WI38 (cell line): Measurements from ENCODE around the gene GLCE.

ENCODE experiments used
- H3K4me3 ChIP-seq: 2 replicates; pipeline ENCODE4 v1.5.1; 2011; ENCODE audit warnings: low read depth, mild to moderate bottlenecking, control low read depth, low read length
- CTCF ChIP-seq: IDR thresholded peaks from 2 replicates; pipeline ENCODE4 v1.5.1; 2012; ENCODE audit warnings: low read depth, mild to moderate bottlenecking, control low read depth, low read length

GLCE gene

GRCh38 chr15:69190091-69190490, 29.7 kb downstream of the GLCE start:
- TF ChIP-seq CTCF: no peak
- H3K4me3 ChIP-seq: no peak overlapping the region

GRCh38 chr15:69190504-69190903, 30.1 kb downstream of the GLCE start:
- TF ChIP-seq CTCF: no peak
- H3K4me3 ChIP-seq: no peak overlapping the region

GRCh38 chr15:69194025-69194827, 33.8 kb downstream of the GLCE start:
- no peak overlapping the region for H3K4me3 ChIP-seq
- TF ChIP-seq CTCF: no peak

DNA sequence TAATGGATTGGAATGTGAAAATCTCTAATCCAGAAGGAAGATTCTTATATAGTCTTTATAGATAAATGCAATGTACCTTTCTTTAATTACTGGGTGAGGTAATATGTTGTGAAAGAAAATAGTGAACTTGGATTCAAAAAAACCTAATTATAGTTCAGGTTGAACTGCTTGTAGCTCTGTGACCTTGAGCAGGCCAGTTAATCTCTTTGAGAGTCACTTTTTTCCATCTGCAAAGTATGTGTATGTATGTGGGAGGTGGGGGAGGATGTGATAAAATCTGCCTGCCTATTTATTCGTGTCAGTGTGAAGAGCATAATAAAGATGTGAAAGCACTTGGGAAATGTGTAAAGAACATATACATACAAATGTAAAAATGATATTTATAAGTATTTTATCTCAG, 34.4 kb downstream of the GLCE start:
- TF ChIP-seq CTCF: no peak
- H3K4me3 ChIP-seq: no peak overlapping the region

- TF ChIP-seq CTCF: no peak
- H3K4me3 ChIP-seq: no peak overlapping the region
Measured at GRCh38 chr15:69200832-69201745, 40.7 kb downstream of the GLCE start.

- H3K4me3 ChIP-seq: no peak overlapping the region
- no peak for TF ChIP-seq CTCF
Measured at GRCh38 chr15:69206079-69206478, 45.6 kb downstream of the GLCE start.

DNA sequence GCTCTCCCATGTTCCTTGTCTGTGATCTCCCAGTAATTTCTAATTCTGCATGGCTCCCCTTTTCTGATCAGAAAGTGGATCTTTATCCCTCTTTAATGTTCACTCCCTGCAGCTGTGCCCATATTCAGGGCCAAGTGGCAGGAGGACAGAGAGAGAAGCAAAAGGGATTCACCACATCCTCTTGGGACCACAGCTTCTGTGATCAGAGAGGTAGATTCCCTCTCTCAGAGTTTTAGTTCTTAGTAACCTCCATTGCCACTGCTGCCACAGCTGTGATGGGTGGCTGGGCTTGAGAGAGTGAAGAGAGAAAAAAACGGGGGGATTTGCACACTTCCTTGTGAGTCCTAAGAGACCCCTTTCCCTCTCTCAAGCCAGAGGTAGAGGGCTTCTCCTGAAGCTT, 49.2 kb downstream of the GLCE start:
- TF ChIP-seq CTCF: no peak
- no peak overlapping the region for H3K4me3 ChIP-seq
